GM19239 (cell line): Measurements from ENCODE around the gene PPP4R4.

Experiments
- DNase-seq: peaks from one replicate; pipeline ENCODE4 v3.0.0; 2011; ENCODE audit warnings: low spot score; ENCODE audit not compliant: insufficient read length
- FAIRE-seq: peaks from 2 replicates; lab custom pipeline; 2011; peaks lifted over from hg19 to GRCh38; lab: Jason Lieb, UNC

PPP4R4 gene

GRCh38 chr14:94173885-94174603, at the start of gene PPP4R4:
Gene PPP4R4 (plus strand): TSS chr14:94174322. CDS start chr14:94174466, 144 bp downstream.
- FAIRE-seq, result peak; percentile 73
- peak; percentile 90 for DNase-seq

- FAIRE-seq (no peak), DNase-seq (no peak)
Observed at GRCh38 chr14:94124582-94125377, 49.3 kb upstream of the PPP4R4 start.

GRCh38 chr14:94125659-94126418, 48.3 kb upstream of the PPP4R4 start:
- no peak for DNase-seq
- FAIRE-seq, result no peak

- no peak for DNase-seq
Observed at GRCh38 chr14:94126419-94126677, 47.8 kb upstream of the PPP4R4 start.

GRCh38 chr14:94126800-94127199, 47.3 kb upstream of the PPP4R4 start:
- FAIRE-seq (no peak), DNase-seq (no peak)

More at GRCh38 chr14:94126419-94126677, 47.8 kb upstream of the PPP4R4 start:
- FAIRE-seq, result no peak

GRCh38 chr14:94127330-94127729, 46.8 kb upstream of the PPP4R4 start:
- FAIRE-seq, result no peak

GRCh38 chr14:94128216-94128839, 45.8 kb upstream of the PPP4R4 start:
- FAIRE-seq, result peak; percentile 26

More at GRCh38 chr14:94127330-94127729, 46.8 kb upstream of the PPP4R4 start:
- DNase-seq, result no peak

GRCh38 chr14:94129111-94129757, 44.9 kb upstream of the PPP4R4 start, which contains the start of gene IFI27L2:
Gene IFI27L2 (minus strand): TSS chr14:94129604. CDS start chr14:94129564, 40 bp downstream.
- FAIRE-seq (peak; percentile 86), DNase-seq (peak; percentile 85)

More at GRCh38 chr14:94128216-94128839, 45.8 kb upstream of the PPP4R4 start:
- DNase-seq, result no peak

- FAIRE-seq, result peak; percentile 26
Observed at GRCh38 chr14:94129758-94130414, 44.2 kb upstream of the PPP4R4 start.

GRCh38 chr14:94132285-94132887, 41.7 kb upstream of the PPP4R4 start:
- FAIRE-seq (peak; percentile 85), DNase-seq (no peak)

More at GRCh38 chr14:94129758-94130414, 44.2 kb upstream of the PPP4R4 start:
- no peak for DNase-seq

GRCh38 chr14:94135476-94135875, 38.6 kb upstream of the PPP4R4 start:
- no peak for DNase-seq
- FAIRE-seq, result no peak

- FAIRE-seq, result peak; percentile 97
Observed at GRCh38 chr14:94136575-94137331, 37.4 kb upstream of the PPP4R4 start.

GRCh38 chr14:94138251-94138650, 35.9 kb upstream of the PPP4R4 start:
- no peak for DNase-seq
- no peak for FAIRE-seq

More at GRCh38 chr14:94136575-94137331, 37.4 kb upstream of the PPP4R4 start:
- DNase-seq, result peak; percentile 46

- no peak for DNase-seq
- no peak for FAIRE-seq
Observed at GRCh38 chr14:94139006-94139405, 35.1 kb upstream of the PPP4R4 start.

- FAIRE-seq (no peak), DNase-seq (no peak)
Observed at GRCh38 chr14:94139421-94139820, 34.7 kb upstream of the PPP4R4 start.

GRCh38 chr14:94142247-94142646, 31.9 kb upstream of the PPP4R4 start:
- no peak for FAIRE-seq
- DNase-seq, result no peak

- FAIRE-seq (no peak), DNase-seq (no peak)
Observed at GRCh38 chr14:94142836-94143235, 31.3 kb upstream of the PPP4R4 start.

GRCh38 chr14:94143239-94143638, 30.9 kb upstream of the PPP4R4 start:
- FAIRE-seq (no peak), DNase-seq (no peak)
